Adrenal gland (tissue), 12 donors: ENCODE results near the gene BRF1. TPM values are rescaled to one million over a fixed set of nuclear protein-coding genes. Genes with fewer than 3 reads are reported as not detected.

ENCODE experiments used
- DNase-seq, 7 donors: peaks; one replicate each; pipeline ENCODE4 v3.0.0-alpha.2; 2019 to 2020
- H3K27ac ChIP-seq, 5 donors: fragments of 200-600 bp; sonication (generic) in 4 of 5; 1 replicate in 3 of 5; 2 replicates in 2 of 5; pipeline versions ENCODE4 v1.5.1 to v1.8.0; 2016 to 2020; ENCODE audit warnings: mild to moderate bottlenecking in 1 of 5
- H3K27me3 ChIP-seq: fragments of 200-600 bp; 2 replicates; pipeline ENCODE4 v1.8.0; 2021
- H3K36me3 ChIP-seq, 2 donors: fragments of 200-600 bp; replicated peaks in 1 of 2; 1 replicate in 1 of 2; 2 replicates in 1 of 2; pipeline versions ENCODE4 v1.5.1 to v1.8.0; 2018 to 2022
- H3K4me1 ChIP-seq, 2 donors: fragments of 200-600 bp; replicated peaks in 1 of 2; 1 replicate in 1 of 2; 2 replicates in 1 of 2; pipeline versions ENCODE4 v1.5.1 to v1.8.0; 2018 to 2021
- H3K4me3 ChIP-seq, 4 donors: fragments of 200-600 bp; sonication (generic) in 3 of 4; one replicate each; pipeline ENCODE4 v1.5.1; 2016 to 2018
- H3K9me3 ChIP-seq, 3 donors: fragments of 200-600 bp; sonication (generic) in 1 of 3; replicated peaks in 1 of 3; 1 replicate in 2 of 3; 2 replicates in 1 of 3; pipeline versions ENCODE4 v1.5.1 to v1.8.0; 2016 to 2021
- POLR2A ChIP-seq, 2 donors: fragments of 450-650 bp; IDR thresholded peaks; one replicate each; pipeline ENCODE4 v1.6.1; 2017; ENCODE audit warnings: antibody characterized with exemption in 2 of 2, mild to moderate bottlenecking in 2 of 2, moderate library complexity in 1 of 2
- WGBS, 4 donors: extraction: QIAGEN DNeasy Blood & Tissue Kit in 2 of 4; methylation state at CpG; one replicate each; pipeline versions ENCODE4 v1.1.5 to v1.1.7; 2013 to 2017; 5-methylcytosine and 5-hydroxymethylcytosine counted together
- intact Hi-C, 2 donors: fragments of 100-400 bp; cut with DNase I; formaldehyde crosslinking; loops; one replicate each; pipeline versions ENCODE4 v1.14.1 to v1.15.0; 2022 to 2023
- polyA plus RNA-seq, 3 donors: library from polyadenylated mRNA; stranded (reverse); fragments of 200-250 nt in 2 of 3; fragments of 350-450 nt in 1 of 3; fragmentation: Illumina TruSeq in 1 of 3; extraction: RNeasy Lipid Tissue Mini Kit (QIAGEN cat#74804) in 1 of 3; gene quantifications; one replicate each; pipeline ENCODE4 v1.2.3, GENCODE V29; 2013 to 2014
- total RNA-seq, 9 donors: library from RNA; depleted of rRNA in 4 of 9; stranded (reverse); fragments of >200 nt in 4 of 9; fragments of 120-200 nt in 1 of 9; fragmentation: NEBNext Ultra II Directional in 1 of 9; extraction: Animal tissue kit (Norgen Biotek cat#: 25700) in 1 of 9; gene quantifications; one replicate each; pipeline versions ENCODE4 v1.1.0 to v1.2.4, GENCODE V29; 2013 to 2023
- TF ChIP-seq, protein P1 (sequence below), 6 experiments: fragments of 450-650 bp in 4 of 6; fragments of 200-600 bp in 2 of 6; sonication (generic) in 1 of 6; IDR thresholded peaks; 1 replicate in 5 of 6; 2 replicates in 1 of 6; pipeline versions ENCODE4 v1.5.1 to v1.8.0; 2016 to 2021; ENCODE audit warnings: antibody characterized with exemption in 6 of 6, mild to moderate bottlenecking in 2 of 6, moderate library complexity in 1 of 6
- donor health status: healthy with polysubstance abuse.
- donor health status: Bipolar disorder and iron deficiency.
- donor health status: DM: yes; HTN: yes; CAD: no.
- donor health status: DM: no; HTN: no; CAD: no.
- donor health status: DM: no; HTN: no; CAD: no.
- donor health status: DM: yes; HTN: yes; CAD: no.

The BRF1 gene
- total and polyA plus RNA-seq, 12 donors: 14.0 to 96.9 (median 37.5) TPM

DNA sequence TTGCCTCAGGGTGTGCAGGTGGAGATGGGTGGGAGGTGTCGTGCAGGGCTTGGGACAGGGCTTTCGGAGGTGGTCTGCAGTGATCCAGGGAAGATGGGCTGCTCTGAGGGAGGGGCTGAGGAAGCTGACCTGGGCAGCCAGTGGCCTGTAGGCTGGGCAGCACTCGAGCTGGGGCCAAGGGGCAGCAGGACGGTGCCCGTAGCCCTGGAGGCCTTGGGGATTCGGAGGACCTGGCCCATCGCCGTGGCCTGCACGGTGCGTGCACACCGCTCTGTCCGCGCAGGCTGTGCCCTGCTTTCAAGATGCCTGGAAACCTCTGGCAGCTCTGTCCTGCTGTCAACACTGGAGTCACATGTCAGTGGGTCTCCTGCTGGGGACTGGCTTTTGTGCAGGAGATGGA lies 22.9 kb upstream of the BRF1 start:
- Histone ChIP-seq H3K4me1 (peaks cover 7 to 32% of the 10 kb centered on the region in 2 donors), H3K36me3 (no peaks in the 10 kb centered on the region), H3K27ac (no peak overlapping the region), H3K4me3 (no peak overlapping the region), H3K27me3 (no peaks in the 10 kb centered on the region), H3K9me3 (no peaks in the 10 kb centered on the region)
- TF ChIP-seq, protein P1, sequence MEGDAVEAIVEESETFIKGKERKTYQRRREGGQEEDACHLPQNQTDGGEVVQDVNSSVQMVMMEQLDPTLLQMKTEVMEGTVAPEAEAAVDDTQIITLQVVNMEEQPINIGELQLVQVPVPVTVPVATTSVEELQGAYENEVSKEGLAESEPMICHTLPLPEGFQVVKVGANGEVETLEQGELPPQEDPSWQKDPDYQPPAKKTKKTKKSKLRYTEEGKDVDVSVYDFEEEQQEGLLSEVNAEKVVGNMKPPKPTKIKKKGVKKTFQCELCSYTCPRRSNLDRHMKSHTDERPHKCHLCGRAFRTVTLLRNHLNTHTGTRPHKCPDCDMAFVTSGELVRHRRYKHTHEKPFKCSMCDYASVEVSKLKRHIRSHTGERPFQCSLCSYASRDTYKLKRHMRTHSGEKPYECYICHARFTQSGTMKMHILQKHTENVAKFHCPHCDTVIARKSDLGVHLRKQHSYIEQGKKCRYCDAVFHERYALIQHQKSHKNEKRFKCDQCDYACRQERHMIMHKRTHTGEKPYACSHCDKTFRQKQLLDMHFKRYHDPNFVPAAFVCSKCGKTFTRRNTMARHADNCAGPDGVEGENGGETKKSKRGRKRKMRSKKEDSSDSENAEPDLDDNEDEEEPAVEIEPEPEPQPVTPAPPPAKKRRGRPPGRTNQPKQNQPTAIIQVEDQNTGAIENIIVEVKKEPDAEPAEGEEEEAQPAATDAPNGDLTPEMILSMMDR (IDR thresholded peaks at IDR 0.05): no peak
- TF ChIP-seq POLR2A (IDR thresholded peaks at IDR 0.05): no peak
- no peak for DNase-seq
- intact Hi-C loops: no loop called here
- 85 to 89% (median 88%) methylated on average over 5 to 13 of the region's 13 CpGs for WGBS, 4 donors

GRCh38 chr14:105322791-105323556 lies 22.2 kb upstream of the BRF1 start:
- Histone ChIP-seq H3K36me3 (no peaks in the 10 kb centered on the region), H3K4me1 (peaks cover 0 to 30% of the 10 kb centered on the region in 2 donors), H3K4me3 (no peak overlapping the region), H3K27me3 (no peaks in the 10 kb centered on the region), H3K9me3 (no peaks in the 10 kb centered on the region), H3K27ac (no peak overlapping the region)
- 69 to 81% (median 79%) methylated on average over 23 to 27 of the region's 27 CpGs for WGBS, 4 donors
- DNase-seq: no peak
- intact Hi-C loops: no loop called here
- TF ChIP-seq POLR2A (IDR thresholded peaks at IDR 0.05): no peak
- TF ChIP-seq, protein P1 (IDR thresholded peaks at IDR 0.05): no peak

GRCh38 chr14:105317546-105317945 lies 16.7 kb upstream of the BRF1 start:
- TF ChIP-seq, protein P1 (IDR thresholded peaks at IDR 0.05): peak in 5 of 6 experiments; percentile 13 to 47 (median 21)
- TF ChIP-seq POLR2A (IDR thresholded peaks at IDR 0.05): peak in 1 of 2 donors; percentile 13
- H3K27me3 ChIP-seq: no peaks in the 10 kb centered on the region
- H3K27ac ChIP-seq: peak overlapping the region in 4 of 5 donors; percentile 43 to 80 (median 56)
- H3K4me1 ChIP-seq: peaks cover 27 to 38% of the 10 kb centered on the region in 2 donors
- no peaks in the 10 kb centered on the region for H3K9me3 ChIP-seq
- intact Hi-C loops: loop anchor here in 1 of 2 donors (5.0 kb wide), 1 partner anchor 35 kb away; no protein-coding TSS in a partner anchor
- no peaks in the 10 kb centered on the region for H3K36me3 ChIP-seq
- H3K4me3 ChIP-seq: peak overlapping the region in 1 of 4 donors; percentile 31
- 5 to 23% (median 15%) methylated on average over 4 to 11 of the region's 11 CpGs for WGBS, 4 donors
- peak in 6 of 7 donors; percentile 62 to 77 (median 76) for DNase-seq

GRCh38 chr14:105316968-105317510 lies 16.2 kb upstream of the BRF1 start:
- DNase-seq: peak in 6 of 7 donors; percentile 54 to 78 (median 66)
- Histone ChIP-seq H3K27ac (peak overlapping the region in 4 of 5 donors; percentile 43 to 76 (median 56)), H3K9me3 (no peaks in the 10 kb centered on the region), H3K4me1 (peaks cover 27 to 38% of the 10 kb centered on the region in 2 donors), H3K4me3 (peak overlapping the region in 1 of 4 donors; percentile 31), H3K36me3 (no peaks in the 10 kb centered on the region), H3K27me3 (no peaks in the 10 kb centered on the region)
- TF ChIP-seq, protein P1 (IDR thresholded peaks at IDR 0.05): no peak
- no peak for TF ChIP-seq POLR2A (IDR thresholded peaks at IDR 0.05)
- intact Hi-C loops: loop anchor here in 1 of 2 donors (5.0 kb wide), 1 partner anchor 35 kb away; no protein-coding TSS in a partner anchor
- 30 to 44% (median 39%) methylated on average over 18 of the region's 18 CpGs for WGBS, 4 donors
